HG02981 (cell line): ENCODE data around the gene PSD2.
A peak's percentile ranks its signal among the peaks of the same experiment; 100 is the strongest.

Experiments
- ATAC-seq: cut with Tn5 transposase; IDR thresholded peaks from one replicate; pipeline ENCODE4 v1.9.1; 2021; ENCODE audit warnings: mild to moderate bottlenecking, moderate library complexity; ENCODE audit not compliant: unreplicated experiment

Gene PSD2

GRCh38 chr5:139763280-139763929 lies 32.2 kb upstream of the PSD2 start:
- ATAC-seq: no peak

- no peak for ATAC-seq
Observed at GRCh38 chr5:139763930-139764791, 31.4 kb upstream of the PSD2 start.

GRCh38 chr5:139764886-139765408 lies 30.7 kb upstream of the PSD2 start:
- ATAC-seq: no peak

GRCh38 chr5:139765409-139766217 lies 30.0 kb upstream of the PSD2 start:
- peak; percentile 69 for ATAC-seq

- ATAC-seq: no peak
Observed at GRCh38 chr5:139767960-139768359, 27.6 kb upstream of the PSD2 start.

- no peak for ATAC-seq
Observed at GRCh38 chr5:139768807-139769465, 26.7 kb upstream of the PSD2 start.

- no peak for ATAC-seq
Observed at GRCh38 chr5:139769477-139769876, 26.1 kb upstream of the PSD2 start.

- no peak for ATAC-seq
Observed at GRCh38 chr5:139770722-139771121, 24.9 kb upstream of the PSD2 start.

GRCh38 chr5:139772089-139772791 lies 23.4 kb upstream of the PSD2 start:
- no peak for ATAC-seq

GRCh38 chr5:139772927-139773690 lies 22.5 kb upstream of the PSD2 start:
- ATAC-seq: no peak

- peak; percentile 84 for ATAC-seq
Observed at GRCh38 chr5:139774980-139775661, 20.5 kb upstream of the PSD2 start.

GRCh38 chr5:139775872-139776271 lies 19.7 kb upstream of the PSD2 start:
- ATAC-seq: no peak

- ATAC-seq: no peak
Observed at GRCh38 chr5:139776861-139777260, 18.7 kb upstream of the PSD2 start.

- ATAC-seq: no peak
Observed at GRCh38 chr5:139783436-139783965, 12.1 kb upstream of the PSD2 start.

- ATAC-seq: no peak
Observed at GRCh38 chr5:139784488-139784887, 11.1 kb upstream of the PSD2 start.

- peak; percentile 8 for ATAC-seq
Observed at GRCh38 chr5:139787257-139787567, 8.4 kb upstream of the PSD2 start.

- peak; percentile 85 for ATAC-seq
Observed at GRCh38 chr5:139787568-139788293, 7.9 kb upstream of the PSD2 start.

GRCh38 chr5:139788294-139788910 lies 7.2 kb upstream of the PSD2 start:
- ATAC-seq: no peak
